ENCODE data around the gene THSD7A. TPM values are rescaled to one million over a fixed set of nuclear protein-coding genes. Genes with fewer than 3 reads are reported as not detected.

THSD7A gene
- total RNA-seq, 1 donor from 2014 or later: 16.1 TPM

DNA sequence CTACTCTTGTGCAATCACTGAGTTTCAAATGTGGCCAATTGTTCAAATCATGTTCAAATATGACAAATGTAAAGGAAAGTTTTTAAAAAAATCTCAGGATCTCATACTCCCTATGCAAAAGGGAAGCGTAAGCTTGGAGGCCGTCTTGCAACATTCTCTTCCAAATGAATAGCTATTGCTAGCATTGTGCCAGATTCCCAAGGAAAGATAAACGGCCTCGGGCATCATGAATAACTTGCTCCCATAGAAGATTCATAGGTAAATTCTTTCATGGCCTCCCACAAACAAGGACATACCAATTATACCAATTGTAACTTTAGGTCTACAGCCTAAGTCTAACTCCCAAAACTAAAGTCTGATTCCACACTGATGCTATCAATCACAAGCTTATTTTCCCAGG is 416.9 kb downstream of the THSD7A start:
- DNase-seq (ENCODE audit: low read depth in 2 of 2): no peak

DNA sequence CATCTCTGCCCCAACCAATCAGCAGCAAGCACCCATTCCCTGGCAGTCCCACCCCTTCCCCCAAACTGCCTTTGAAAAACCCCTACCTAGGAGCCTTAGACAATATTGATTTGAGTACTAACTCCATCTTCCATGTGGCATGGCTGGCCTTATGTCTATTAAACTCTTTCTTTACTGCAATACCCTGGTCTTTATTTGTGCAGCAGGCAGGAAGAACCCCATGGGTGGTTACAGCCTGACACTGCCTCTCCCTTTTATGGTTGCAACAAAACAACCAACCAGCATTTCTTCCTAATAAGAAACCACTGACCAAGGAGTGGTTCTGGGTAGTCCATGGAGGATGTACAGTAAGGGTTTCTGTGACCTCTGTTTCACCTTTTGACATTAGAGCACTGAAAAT is 418.1 kb downstream of the THSD7A start:
- DNase-seq (ENCODE audit: low read depth in 2 of 2): no peak

DNA sequence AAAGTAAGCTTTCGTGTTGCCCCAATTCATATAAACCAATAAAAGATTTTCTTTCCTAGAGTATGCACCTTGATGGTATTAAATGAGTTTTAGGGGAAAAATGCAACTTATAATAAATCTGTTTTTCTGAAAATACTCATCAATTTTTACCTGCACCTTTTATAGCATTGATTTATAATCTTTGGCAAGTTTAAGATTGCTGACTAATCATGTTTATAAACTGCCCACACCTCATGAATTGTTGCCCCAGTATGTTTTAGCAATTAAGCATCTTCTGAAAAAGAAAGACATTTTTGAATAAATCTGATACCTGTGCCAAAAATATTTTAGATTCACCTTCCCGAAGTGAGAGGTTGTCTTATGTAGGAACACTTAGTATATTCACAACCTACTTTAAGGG is 420.0 kb downstream of the THSD7A start:
- no peak for DNase-seq (ENCODE audit: low read depth in 2 of 2)

DNA sequence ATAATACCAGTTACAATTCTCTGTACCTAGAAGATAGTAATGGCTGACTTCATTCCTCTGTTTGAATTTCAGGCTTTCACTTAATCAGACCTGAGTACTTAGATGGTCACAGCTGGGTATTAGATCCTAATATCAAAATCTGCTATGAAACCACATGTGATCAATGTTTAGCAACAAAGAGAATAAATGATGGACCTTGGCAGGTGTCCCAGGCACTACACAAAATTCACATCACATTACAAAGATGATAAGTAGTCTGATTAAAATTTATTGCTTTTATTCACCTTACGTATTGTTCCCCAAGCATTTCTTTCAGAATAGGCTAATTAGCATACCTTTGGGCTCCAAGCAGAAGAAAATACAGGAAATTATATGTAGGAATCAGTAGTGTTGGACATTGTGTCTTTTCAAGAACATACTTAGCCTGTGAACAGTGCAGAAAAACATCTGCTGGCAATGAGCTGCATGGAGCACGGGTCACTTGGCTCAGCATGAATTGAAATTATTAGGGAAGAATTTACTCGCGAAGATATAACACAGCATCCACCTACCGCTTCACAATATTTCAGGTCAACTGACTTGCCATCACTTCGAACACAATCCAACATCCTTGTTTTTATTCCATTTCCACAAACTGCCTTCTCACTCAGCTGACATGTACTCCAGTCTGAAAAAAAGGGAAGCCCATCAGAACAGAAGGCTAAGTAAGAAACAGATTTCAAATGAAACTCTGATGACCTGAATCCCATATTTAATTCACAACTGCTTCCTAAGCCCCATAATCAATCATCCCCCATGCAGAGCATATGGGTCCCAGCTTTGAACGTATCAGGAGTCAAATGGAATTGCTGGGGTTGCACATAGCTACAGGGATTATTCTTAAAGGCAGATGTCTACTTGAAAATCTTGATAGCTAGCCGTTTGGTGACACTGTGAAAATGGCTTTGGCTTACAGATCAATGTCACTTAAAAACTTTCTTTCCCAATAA is 421.0 kb downstream of the THSD7A start:
- DNase-seq (ENCODE audit: low read depth in 2 of 2): no peak

DNA sequence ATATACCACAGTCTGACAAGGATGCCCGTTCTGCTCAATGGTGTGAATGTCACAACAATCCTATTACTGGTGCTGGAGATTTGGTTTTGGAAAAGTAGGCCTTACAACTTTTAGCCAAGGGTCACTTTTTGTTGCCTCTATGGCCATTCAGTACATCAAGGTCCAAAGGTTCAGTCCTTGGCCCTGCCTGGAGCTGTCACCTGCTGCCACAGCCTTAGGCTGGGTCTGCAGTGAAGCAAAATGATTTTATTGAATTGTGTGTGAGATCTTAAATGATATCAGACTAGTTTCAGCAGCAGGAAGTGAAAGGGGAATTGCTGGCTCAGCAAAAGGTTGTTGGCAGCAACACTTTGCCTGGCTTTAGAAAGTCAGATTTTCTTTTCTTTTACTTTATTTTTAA is 427.6 kb downstream of the THSD7A start:
- DNase-seq (ENCODE audit: low read depth in 2 of 2): no peak

DNA sequence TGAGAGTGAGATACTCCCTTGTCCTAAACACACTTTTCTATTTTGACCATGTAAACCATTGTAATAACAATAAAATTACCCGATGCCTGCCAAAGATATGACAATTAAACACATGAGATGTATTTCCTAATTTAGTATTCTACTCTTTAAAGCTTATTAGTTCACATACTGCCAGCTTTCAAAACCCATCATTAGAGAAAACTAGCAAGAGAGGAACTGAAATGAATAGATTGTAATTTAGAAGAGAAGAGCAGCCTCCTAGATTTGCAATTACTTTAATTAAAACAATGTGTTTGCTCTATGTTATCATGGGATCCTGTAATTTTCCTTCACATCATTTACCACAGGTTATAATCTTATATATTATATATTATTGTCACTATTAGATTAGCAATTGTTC is 428.2 kb downstream of the THSD7A start:
- DNase-seq (ENCODE audit: low read depth in 2 of 2): no peak

DNA sequence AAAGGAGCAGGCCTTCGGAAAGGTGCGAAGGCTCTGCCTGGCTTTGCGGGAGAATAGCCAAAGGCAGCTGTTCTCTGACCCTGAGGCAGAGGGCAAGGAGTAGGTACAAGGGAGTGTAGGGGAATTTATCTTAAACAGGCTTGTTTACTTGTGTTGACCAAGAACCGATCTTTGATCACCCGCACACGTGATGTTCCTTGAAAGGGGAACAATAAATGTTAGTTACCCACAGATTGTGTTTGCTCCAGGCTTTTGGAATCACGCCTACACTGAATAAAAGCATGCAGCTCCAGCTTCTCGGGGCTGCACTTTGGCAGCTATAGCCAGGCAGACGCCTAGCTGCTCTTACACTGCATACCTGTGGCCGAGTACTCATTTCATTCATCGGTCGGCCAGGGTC is 437.6 kb downstream of the THSD7A start:
- DNase-seq (ENCODE audit: low read depth in 2 of 2): no peak

DNA sequence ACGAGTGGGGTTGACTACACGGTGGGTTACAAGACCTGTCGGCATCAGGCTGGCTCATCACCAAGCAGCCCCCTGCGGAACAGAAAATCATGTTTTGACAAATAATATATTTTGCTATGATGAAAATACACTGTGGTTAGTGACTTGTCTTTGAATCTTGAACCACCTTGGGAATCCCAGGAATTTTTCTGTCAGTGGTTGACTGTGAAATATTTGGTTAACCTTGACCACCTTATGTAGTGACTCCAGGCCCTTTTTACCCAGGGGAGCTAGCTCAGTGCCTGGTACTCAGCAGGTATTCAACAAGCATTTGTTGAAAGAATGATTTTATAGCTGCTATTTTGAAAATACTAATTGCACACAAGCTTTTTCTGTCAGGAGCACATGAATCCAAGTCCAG is 452.4 kb downstream of the THSD7A start:
- DNase-seq (ENCODE audit: low read depth in 2 of 2): no peak

DNA sequence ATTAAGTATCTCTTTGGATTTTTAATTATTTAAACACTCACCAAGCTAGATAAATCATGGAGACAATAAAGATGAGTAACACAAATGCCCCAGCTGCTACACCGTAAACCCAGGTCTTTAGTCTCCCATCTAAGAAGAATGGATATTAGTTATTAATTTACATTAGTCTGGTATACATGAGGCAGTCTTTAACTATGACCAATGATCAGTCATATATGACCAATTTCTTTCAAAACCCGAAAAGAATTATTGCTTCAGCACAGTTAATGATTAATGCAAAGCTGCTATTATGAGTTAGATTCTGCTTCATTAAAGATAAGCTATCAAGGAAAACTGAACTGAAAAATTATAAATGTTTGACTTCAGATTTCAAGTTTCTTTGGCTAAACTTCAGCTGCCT is 455.5 kb downstream of the THSD7A start:
- DNase-seq (ENCODE audit: low read depth in 2 of 2): no peak

DNA sequence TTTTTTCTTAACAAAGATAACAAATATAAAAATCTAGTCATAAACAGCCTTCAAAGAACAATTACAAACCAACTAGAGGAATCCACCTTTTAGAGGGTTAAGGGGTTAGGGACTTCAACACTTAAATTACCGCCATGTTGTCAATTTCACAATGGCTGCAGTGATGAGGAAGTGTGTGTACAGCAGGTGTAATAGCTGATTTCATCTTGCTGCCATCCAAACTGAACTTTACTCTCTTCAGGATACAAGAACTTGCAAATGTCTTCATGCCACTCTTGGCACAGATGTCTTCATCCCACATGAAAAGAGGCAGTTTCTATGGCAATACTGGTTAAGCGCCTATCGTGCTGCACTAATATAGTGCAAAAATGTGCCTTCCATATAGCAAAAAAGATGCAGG is 457.4 kb downstream of the THSD7A start:
- DNase-seq (ENCODE audit: low read depth in 2 of 2): no peak

DNA sequence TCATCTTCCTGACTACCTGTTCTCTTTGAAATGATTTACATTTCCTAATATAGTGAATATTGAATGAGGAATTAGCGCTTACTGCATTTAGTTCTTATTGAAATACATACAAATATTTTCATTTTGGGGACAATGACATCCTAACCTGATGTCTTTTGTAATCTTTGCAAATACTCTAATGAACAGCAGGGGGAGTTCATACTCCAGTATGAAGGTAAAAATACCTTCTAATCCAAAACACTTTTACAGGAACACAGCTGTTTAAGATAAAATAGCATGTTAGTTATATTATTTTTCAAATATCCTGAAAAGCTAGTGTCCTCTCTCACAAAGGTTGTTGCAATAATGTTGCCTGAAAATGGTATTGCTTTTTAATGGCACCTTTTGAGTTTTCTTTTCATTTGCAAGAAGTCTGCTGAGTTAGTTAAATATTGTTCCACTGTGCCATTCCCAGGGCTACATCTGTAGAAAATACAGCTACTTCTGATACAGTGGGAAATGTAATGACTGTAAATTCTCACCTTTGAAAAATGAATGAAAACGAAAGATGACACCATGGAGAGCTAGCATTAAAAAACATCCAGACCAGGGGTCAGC is 458.4 kb downstream of the THSD7A start:
- peak; percentile 23 to 50 for DNase-seq (ENCODE audit: low read depth in 2 of 2)

DNA sequence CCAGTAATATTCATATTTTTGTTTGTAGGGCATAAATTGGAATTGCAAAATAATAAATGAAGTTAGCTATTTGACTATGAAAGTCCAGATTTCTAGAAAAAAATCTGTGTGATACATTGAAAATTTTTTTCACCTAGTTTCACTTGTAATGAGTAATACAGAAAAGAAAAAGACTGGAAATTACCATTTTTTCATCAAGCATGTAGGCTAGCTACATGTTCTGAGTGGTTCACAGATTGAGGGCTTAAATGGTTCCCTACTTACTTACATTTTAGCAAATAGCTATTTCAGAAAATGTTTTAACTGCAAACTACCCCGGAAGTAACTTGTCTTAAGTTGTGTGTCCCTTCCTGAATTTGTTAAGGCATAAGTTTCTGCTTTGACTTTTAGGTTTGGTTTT is 462.3 kb downstream of the THSD7A start:
- no peak for DNase-seq (ENCODE audit: low read depth in 2 of 2)

DNA sequence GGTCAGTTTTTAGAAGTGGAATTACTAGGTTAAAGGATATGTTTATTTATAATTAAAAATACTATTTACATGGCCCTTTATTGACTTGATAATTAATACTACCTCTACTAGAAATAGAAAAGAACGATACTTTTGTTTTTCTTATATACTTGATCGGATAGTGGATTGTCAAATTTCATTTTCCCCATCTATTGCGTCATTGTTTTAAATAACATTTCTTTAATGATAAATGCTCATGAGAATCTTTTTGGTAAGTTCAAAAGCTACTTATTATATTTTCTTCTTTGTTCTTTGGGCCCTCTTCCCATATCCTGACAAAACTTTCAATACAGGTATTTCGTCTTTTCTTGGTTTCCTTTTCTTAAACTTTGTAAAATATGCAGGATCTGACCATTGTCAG is 465.9 kb downstream of the THSD7A start:
- DNase-seq (ENCODE audit: low read depth in 2 of 2): no peak

DNA sequence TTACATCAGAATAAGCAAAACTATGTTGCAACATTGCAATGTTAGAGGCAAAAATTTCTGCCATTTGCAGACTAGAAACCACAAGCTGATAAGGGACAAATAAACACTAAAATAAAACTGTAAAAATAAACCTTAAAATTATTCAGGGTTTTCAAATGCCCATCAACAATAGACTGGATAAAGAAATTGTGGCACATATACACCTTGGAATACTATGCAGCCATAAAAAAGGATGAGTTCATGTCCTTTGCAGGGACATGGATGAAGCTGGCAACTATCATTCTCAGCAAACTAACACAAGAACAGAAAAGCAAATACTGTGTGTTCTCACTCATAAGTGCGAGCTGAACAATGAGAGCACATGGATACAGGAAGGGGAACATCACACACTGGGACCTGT is 473.4 kb downstream of the THSD7A start:
- no peak for DNase-seq (ENCODE audit: low read depth in 2 of 2)

DNA sequence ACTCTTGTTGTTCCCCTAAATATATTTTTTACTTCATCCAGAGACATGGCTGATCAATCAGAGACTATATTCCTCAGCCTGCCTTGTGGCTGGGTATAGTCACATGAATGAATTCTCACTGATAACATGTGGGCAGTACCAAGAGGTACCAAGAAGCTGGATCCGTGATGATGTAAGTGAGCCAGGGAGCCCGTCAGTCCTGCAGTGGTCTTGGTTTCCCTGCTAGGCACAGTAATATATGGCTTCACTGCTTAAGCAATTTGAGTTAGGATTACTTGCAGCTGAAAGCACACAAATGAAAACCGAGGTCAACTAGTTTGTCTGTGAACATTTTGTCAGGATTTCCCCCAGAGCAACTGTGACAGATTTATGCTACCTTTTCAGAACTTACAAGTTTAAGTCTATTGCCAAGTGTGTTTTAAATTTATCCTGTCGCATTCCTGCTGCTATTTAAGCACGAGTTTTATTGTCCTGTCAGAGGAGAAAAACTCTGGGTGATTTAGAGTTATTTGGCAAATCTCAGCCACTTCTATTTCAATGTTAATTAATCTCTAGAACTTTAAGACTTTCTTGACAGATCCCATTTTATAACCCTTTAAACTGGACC is 476.5 kb downstream of the THSD7A start:
- no peak for DNase-seq (ENCODE audit: low read depth in 2 of 2)

DNA sequence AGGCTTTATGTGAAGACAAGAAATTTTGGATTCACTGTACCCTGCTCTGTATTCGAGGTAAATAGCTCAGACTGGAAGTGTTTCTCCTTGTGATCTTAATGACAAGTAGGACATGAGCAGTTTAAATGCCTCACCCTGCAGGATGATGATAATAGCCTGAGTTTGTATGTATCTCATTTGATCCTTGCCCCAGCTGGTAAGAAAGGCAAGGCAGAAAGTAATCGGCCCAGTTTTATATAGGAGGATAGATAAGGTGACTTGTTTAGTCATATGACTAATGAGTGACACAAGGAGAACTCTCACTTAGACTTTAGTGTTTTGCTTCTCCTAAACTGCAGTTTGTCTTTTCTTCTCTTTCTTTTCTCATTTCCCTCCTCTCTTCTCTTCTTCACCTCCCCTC is 485.7 kb downstream of the THSD7A start:
- no peak for DNase-seq (ENCODE audit: low read depth in 2 of 2)

DNA sequence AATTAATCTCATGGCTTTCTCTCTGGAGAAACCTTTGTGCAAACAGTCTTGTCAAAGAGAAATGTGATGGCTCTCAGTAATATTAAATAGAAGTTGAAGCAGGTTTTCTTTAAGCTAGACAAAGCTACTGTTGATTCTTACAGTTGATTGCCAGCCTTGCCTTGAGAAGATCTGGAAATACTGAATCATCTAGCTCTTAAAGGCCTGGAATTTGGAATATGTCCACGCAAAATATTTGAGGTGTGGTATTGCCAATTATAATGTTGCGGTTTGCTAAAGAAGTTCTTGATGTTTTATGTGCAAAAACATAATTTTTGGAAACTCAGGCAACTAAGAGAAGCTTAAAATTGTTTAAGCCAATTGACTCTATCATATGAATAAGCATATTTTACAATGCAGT is 486.4 kb downstream of the THSD7A start:
- no peak for DNase-seq (ENCODE audit: low read depth in 2 of 2)

DNA sequence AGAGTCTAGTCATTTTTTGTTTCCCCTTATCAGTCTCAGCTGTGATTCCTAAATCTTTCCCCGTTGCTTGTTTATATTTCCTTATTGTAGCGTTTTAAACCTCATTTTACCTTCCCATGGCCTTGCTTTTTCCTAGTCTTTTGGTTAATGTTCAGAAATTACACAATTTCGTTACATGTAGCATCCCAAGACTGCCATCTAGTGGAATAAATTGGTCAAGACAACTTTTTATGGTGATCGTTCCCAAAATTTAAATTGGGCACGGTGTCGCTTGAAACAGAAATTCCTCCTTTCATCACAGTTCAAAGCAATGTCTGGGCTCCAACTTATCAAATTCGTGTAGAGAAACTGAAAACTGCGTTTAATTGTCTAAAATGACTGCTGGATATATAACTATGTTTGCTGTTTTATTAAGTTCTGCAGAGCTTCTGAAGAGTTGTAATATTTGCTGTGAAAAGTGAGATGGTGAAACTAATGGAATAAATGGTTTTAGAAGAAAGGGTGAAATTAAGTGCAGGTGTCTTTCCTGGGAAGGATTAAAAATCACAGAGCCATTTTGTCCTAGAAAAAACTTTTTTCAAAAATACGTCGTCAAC is 488.1 kb downstream of the THSD7A start:
- peak; percentile 29 to 50 for DNase-seq (ENCODE audit: low read depth in 2 of 2)

DNA sequence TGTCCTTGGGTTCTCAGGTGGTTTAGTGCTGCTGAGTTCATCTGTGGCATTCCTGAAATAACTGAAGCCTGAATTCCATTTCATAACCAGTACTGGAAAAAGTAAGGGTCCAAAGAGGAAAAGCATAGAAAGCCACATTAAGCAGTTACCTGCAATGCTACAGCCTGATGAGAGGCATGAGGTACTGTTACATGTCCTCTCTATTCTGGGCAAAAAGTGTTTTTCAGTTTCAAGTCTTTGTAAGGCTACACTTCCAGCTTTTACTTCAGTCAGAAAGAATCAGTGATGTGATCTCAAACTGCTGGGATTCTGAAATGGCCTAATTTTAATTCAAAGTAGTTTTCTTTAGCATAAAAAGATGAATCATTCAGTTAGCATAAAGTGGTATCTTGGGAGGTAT is 488.9 kb downstream of the THSD7A start:
- DNase-seq (ENCODE audit: low read depth in 2 of 2): no peak

DNA sequence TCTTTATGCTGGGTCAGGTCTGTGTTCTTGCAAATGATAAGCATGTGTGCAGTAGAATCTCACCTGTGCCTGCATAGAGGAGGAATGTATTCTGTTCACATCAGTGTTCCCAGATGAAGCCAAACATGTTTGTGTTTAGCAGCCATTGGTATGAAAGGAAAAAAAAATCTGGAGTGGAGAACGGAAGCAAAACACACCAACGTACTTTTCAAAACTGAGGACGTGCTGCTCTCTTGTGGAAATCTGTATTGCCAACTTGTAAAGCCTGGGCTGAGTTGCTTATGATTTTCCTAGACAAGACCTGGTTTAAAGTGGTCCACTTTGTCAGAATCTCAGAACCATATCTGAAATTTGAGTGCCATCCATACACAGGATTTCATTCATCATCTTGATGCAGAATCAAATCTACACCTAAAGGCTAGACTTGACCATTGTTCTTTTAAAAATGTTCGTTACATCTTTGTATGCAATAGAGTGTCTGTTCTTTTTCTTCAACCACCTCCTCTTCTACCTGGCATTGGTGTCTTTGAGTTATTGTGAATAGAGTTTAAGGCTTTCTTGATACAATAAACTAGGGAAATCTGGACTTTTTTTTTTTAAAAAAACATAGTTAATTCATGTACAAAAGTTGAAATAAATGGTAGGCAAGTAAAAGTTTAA is 490.6 kb downstream of the THSD7A start:
- peak; percentile 4 to 16 for DNase-seq (ENCODE audit: low read depth in 2 of 2)

DNA sequence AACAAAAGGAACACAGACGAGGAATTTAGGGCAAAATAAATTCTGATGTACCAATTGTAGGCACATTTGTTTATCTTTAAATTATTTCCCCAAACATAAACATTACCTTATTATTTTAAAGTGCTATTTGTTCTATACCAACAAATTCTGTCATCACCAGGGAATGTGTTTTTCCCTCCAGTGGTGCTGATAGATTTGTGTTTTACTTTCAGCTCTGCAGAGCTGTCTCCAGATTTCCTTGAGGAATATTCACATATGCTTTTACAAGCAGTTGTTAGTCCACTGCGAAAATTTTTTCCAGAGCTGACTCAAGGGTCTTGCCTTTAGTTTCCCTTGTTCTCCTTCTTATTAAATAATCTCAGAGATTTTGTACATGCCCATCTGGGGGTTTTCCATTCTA is 495.6 kb downstream of the THSD7A start:
- no peak for DNase-seq (ENCODE audit: low read depth in 2 of 2)

DNA sequence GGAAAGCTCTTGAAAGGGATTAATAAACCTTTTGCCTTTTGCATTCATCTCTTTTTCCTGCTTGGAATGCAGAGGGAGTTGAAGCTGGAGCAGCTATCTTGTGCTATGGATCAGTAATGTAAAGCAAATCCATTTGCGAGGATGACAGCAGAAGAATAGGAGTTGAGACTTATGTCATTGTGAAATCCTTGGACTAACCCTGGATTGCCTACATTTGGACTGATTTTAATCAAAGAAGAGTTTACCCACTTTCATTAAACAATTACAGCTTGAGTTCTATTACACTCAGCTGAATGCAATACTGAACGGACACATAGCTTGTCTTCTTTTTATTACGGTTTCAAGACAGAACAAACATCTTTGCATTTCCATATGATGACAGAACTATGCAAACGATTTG is 496.1 kb downstream of the THSD7A start:
- no peak for DNase-seq (ENCODE audit: low read depth in 2 of 2)

Data from lung microvascular endothelial cell (primary cell).